GM18907 (cell line): Measurements from ENCODE around the gene MAJIN.
"Not testable (repeated sequence)": the region's sequence is repeated elsewhere in the genome, so short reads cannot be mapped to it uniquely, and the experiment has no call there.

Experiments used
- ATAC-seq: cut with Tn5 transposase; IDR thresholded peaks from one replicate; pipeline ENCODE4 v1.9.1; 2021; ENCODE audit warnings: mild to moderate bottlenecking, moderate library complexity; ENCODE audit not compliant: unreplicated experiment

MAJIN gene

DNA sequence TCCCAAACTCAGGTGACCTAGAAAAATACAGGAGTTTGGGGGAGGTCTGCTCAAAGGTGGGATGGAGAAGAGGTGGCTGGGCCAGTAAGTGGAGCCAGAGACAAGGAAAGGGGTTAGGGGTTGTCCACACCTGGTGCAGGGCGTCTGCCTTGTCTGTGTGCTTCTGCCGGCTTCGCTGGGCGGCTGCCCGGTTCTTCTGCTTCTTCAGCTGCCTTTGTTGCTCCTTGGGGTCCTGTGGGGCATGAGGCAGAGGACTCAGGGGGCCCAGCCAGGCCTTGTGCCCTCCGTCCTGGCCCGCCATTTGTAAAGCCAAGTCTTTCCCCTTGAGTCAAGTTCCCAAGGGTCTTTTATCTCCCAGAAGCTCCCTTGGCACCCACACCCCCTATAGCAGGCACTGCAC, 22.4 kb upstream of the MAJIN start:
- no peak for ATAC-seq

DNA sequence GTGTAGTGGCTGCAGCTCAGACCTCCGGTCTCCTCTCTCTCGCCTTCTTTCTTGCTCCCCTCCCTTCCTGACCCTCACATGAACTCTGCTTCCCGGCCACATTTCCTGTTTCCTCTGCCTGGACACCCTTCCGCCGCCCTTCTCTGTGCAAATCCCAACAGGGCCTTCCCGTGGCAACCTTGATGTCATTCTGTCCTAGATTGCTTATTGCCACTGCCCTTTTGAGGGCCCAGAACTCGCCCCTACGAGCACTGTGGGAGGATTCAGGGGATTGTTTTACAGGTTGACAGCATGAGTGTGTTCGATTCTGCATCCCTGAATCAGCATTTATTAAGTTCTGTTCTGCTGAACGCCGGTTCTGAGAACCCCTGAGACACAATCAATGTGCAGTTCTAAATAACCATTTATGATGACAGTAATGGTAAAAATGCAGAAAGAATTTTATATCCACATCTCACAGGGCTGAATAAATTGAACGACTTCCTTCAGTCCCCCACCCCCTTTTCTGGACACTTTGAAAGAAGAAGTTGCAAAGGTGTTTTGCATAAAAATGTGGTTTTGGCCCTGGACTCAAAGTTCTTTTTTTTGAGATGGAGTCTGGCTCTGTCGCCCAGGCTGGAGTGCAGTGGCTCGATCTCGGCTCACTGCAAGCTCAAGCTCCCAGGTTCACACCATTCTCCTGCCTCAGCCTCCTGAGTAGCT, 18.5 kb upstream of the MAJIN start:
- no peak for ATAC-seq

DNA sequence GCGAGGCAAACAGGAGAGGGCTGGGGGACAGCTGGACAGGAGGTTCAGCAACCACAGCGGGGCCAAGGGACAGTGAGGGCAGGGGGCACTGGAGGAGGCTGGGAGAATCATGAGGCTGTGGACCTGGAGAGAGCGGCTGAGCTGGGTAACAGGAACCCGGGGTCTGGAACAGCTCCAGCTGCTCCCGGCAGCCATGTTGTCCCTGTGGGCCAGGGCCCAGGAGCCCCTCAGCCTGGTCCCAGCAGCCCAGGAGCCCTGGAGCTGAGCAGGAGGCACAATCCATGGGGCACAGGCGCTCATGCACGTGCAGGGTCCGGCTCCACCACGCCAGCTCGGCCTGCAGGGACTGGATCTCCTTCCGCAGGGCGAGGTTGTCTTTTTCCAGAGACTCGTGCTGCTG, 17.5 kb upstream of the MAJIN start:
- no peak for ATAC-seq

DNA sequence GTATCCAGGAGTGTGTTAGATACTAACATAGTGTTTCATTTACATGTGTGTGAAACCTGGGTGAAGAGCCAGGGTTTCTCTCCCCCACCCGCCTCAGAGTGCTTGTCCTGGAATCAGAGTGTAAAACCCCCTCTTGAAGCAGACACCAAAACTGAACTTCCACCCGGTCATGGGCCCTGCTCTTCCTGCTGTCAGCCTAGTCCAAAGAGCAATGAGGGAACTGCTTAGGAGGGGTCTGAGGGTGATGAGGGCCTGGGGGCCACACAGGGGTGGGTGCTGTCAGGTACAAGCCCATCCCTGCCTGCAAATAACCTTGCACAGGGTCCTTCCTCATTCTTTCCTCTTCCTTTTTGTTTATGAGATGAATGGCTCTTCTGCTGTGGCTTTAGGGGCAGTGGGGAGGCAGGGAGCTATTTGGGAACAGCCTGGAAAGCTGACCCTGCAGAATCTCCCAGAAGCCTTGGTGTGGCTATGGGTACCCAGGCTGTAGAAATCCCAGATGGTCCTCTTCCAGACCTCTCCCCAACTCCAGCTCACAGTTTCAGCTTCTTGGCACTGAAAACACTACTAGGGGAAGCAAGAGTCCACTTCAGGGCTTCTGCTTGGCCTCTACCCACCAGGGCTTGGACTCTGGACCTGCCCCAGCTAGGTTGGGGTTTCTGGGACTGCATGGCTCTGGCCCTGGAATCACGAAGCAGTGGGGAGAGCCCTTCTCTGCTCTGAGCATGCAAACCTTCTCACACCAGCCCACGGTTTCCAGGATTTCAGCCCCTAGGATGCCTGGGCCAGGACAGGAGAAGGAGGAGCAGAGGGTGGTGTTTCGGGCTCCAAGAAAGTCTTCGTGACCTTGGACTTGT, 16.3 kb upstream of the MAJIN start:
- no peak for ATAC-seq

DNA sequence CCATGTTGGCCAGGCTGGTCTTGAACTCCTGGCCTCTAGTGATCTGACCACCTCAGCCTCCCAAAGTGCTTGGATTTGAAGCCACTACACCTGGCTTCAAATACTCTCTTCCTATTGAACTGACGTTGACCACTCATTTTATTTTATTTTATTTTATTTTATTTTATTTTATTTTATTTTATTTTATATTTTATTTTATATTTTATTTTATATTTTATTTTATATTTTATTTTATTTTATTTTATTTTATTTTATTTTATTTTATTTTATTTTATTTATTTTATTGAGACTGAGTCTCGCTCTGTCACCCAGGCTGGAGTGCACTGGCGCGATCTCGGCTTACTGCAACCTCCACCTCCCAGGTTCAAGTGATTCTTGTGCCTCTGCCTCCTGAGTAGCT, 11.4 kb upstream of the MAJIN start:
- ATAC-seq = not testable (repeated sequence)

DNA sequence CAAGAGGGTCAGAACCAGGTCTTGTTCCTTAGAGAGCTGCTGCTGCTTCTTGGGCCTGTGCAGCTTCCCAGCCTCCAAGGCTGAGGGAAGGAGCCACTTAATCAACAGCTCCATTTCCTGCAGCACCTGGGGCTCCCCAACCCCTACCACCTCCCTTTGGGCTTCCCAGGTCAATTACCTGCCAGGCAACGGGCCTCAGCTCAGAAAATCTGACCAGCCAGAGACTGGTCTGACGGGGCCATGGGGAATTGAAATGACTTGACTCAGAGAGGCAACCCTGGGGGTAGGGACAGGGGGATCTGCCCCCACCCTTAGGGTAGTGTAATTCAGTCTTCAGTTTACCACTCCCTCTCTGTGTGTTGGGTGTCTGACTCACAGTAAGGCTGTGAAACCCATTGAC, 4.7 kb upstream of the MAJIN start:
- no peak for ATAC-seq

DNA sequence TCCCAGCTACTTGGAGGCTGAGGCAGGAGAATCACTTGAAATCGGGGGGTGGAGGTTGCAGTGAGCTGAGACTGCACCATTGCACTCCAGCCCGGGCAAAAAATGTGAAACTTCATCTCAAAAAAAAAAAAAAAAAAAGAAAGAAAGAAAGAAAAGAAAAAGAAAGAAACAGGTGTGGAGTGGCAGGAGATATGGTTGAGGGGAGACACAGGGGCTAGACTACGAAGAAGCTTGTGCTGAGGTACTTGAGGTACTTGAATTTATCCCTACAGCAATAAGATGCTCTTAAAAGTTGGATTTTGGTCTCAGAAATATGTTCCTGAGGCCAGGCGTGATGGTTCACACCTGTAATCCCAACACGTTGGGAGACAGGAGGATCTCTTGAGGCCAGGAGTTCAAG, 2.2 kb upstream of the MAJIN start:
- ATAC-seq = no peak

DNA sequence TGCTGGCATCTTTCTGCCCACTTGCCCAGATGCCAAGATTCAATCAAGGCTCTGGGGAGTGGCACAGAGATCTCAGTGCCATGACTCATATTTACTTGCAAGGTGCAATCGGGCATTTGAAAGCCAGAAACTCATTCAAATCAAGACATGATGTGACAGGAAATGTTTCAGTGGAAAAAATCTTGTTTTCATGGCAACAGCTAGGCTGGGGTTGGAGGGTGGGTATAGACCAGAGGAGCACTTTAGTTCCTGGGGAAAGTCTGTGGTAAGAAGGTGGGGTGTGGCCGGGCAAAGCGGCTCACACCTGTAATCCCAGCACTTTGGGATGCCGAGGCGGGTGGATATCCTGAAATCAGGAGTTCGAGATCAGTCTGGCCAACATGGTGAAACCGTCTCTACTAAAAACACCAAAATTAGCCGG, 1.2 kb downstream of the MAJIN start:
- ATAC-seq = no peak

DNA sequence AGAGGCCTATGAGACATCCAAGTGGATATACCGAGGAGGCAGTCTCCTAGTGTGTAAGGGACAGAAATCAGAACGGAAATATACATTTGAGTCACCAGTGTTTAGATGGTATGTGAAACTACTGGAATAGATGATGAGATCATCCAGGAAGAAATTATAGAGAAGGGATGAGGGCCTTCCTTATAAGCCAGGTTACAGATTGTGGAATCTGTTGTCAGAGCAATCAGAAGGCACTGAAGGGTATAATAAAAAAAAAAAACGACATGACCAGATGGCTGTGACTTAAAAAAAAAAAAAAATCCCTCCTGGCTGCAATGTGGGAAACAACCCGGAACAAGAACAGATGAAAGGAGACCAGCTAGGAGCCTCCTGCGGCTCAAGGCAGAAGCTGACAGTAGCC, 2.7 kb downstream of the MAJIN start:
- no peak for ATAC-seq

DNA sequence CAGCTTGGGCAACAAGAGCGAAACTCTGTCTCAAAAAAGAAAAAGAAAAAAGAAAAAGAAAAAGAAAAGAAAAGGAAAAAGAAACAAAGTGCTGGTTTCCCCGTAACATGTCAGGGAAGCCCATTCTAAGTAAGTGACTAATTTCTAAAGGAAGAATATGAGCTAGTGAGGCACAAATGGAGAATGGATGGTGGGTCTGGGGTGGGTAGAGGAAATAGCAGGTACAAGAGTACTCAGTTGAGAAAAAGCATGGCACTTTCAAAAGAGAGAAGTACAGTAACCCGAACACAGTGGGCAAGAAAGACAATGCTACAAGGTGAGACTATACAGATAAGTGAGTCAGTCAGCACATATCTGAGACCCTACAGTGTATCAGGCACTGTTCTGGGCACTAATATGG, 4.5 kb downstream of the MAJIN start:
- ATAC-seq = no peak

DNA sequence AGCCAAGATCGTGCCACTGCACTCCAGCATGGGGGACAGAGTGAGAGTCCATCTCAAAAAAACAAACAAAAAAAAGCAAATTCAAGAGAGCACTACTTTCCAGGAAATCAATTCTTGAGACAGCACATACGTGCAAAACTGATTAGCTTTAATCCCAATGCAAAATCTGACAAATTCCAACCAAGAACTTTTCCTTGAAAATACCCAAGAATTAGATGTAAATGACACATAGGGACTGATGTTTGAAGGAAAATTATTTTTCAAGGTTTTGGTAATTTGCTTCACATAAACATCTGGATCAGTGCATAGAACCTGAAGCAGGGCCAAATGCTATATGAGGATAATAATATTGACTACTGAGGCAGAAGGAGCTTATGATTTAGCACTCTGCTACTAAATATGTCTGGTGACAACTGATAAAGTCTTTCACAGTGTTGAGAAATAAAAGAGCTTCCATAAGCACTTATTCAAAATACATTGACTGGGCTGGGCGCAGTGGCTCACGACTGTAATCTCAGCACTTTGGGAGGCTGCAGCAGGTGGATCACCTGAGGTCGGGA, 8.8 kb downstream of the MAJIN start:
- ATAC-seq = no peak

DNA sequence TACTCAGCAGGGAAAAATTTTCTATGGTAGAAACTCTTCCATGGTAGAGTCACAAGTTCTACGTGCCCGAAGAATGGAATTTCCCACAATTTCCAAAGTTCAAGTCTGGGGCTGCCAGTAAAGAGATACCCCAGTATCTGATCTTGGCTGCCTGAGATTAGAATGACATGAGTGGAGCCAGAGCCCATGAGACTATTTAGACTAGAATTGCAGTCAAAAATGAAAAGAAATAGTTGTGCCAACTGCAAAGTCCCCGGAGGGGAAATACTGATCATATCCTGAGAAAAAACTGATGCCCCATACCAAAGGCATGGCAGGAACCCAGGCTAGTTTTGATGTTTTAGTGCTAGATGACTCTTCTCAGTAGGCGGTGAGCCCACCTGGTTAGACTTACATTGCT, 11.2 kb downstream of the MAJIN start:
- ATAC-seq = no peak

DNA sequence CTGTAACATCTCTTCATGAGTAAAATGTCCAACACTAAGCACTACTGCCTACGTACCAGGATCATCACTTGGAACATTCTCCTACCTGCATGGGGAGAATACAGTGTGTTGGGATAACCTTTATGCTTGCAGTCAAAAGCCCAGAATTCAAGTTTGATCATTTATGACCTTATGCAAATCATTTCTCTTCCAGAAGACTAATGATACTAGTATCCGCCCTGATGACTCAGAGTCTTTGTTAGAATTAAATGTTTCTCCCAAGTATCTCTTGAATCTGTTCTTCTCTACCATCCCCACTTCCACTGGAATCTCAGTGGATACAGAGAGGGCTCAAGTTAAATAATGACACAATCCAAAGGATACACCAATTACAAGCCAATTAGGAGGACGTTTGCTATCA, 12.4 kb downstream of the MAJIN start:
- ATAC-seq = no peak

DNA sequence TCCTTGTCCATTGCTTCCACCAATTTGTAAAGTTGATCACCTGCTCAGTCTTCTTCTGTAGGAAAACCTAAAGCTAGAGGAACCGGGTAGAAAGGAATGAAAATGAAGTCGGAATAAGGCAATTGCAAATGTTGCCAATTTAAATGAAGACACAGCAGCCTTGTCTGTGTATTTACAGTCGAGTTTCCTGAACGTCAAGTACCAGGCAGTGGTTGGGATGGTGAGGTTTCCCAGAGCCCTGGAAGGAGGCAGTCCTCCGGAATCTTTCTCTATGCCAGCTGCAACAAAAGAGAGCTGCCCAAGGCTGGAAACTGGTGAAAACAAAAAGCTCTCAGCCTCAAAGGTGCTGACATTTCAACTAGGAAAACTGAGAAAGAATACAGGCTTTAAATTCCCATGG, 17.7 kb downstream of the MAJIN start:
- no peak for ATAC-seq

DNA sequence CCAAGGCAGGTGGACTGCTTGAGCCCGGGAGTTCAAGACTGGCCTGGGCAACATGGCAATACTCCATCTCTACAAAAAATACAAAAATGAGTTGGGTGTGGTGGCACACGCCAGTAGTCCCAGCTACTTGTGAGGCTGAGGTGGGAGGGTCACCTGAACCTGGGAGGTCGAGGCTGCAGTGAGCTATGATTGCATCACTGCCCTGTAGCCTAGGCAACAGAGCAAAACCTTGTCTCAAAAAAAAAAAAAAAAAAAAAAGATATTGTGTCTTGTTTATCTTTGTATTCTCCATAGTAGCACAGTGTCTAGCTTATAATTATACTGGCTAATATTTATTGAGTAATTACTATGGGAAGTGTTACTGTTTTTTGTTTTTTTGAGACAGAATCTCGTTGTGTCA, 20.4 kb downstream of the MAJIN start:
- ATAC-seq = no peak

DNA sequence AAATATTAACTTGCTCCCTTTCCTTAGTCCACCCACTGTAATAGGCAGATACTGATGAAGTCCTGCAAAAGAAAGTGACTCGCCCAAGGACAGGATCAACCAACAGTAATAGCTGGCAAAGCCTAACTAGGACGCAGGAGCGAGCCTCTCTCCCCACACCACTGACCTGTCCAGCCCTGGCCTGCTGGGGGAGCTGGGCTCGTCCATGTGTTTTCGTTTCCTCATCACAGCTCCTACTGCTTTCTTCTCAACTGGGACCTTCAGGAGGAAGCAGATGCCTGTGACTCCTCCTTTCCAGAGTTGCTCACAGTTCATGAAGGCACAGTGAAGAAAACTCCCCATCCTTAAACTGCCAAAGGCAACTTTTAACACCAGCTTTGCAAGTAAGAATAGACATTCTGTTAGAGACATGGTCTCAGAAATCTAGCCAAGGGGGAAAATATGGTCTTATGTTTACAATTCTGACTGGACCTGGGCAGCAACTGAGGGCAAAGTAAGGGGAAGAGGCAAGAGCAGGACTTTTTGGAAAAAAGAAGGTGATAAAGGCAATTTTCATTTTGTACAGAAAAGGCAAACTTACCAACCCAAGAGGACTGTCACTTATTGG, 24.6 kb downstream of the MAJIN start:
- ATAC-seq = no peak

DNA sequence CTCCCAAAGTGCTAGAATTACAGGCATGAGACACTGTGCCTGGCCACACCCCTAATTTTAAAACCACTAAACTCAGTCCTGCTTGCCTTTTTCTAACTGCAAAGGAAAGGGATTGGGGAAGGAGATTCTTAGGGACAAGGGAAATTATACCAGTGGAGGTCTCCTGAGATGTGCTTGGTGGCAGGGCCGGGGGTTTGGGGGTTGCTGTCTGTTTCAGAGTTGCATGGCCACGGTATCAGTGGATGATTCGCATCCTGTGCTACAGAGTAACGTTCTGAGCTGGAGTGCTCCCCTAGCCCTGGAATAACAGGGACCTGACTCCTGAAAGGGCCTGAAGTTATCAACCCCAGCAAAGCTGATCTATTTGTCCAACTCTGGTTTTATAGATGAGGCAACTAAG, 35.4 kb downstream of the MAJIN start:
- ATAC-seq = no peak

DNA sequence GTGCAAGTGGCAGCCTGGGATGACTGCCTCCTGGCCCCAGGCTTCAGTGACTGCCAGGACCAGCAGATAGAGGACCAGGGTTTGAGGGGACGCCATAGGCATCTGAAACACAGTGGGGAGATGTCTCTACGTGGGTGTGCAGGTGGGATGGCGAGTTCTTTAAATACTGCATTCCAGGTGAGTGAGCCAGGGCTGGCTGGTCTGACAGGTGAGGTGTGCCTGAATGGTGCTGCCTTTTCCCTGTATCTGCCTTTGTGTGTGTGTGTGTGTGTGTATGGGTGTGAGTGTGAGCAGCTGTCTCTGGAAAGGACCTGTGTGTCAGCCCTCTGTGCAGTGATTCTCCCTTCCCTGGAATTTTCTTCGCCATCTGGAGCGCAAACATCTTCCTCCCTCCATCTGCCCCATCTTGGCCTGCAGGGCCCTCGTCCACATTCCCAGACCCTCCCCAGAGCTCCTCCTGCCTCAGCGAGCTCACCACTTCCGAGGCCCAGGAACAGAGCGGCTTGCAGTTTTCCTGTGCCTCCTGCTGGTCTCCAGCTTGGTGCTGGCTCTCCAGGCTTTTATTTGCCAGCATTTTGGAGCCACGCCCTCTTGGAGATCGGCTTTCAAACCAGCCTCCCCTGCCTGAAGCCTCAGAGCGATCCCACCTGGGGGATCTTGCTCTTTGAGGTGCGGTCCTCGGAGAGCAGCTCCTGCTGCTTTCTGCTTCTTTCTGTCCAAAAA, 36.4 kb downstream of the MAJIN start, which contains the start of gene GPHA2:
Gene GPHA2 (minus strand): TSS at position 535 of the 723 bp plus-strand sequence. CDS start 433 bp downstream, at position 102.
- no peak for ATAC-seq

DNA sequence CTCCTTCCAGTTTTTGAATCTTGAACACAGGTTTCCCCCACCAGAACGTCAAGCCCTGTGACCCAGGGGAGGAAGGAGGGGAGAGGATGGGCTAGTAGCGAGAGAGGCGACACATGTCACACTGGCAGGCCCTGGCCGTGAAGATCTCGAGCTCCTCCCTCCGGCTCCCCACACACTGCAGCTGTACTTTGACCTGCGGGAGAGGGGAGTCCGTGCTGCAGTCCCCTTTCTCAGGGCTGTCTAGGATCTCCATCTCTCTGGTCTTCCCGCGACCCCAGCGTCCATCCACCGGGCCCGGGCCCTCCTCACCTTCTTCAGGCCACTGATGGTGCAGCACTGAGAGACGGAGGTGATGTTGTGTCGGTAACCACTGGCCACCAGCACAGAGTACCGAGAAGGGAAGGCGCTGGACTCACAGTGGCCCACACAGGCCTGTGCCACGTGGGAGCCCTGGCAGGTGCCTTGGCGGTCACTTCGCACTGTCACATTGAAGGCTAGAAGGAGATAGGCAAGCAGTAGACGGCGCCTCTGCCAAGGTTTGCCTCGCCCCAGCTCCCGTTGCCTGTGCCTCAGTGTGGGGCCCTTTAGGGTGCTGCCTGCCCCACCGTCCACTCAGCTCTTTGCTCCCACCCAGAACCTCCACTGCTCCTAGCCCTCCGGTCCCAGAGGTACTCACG, 37.1 kb downstream of the MAJIN start:
- ATAC-seq = no peak

DNA sequence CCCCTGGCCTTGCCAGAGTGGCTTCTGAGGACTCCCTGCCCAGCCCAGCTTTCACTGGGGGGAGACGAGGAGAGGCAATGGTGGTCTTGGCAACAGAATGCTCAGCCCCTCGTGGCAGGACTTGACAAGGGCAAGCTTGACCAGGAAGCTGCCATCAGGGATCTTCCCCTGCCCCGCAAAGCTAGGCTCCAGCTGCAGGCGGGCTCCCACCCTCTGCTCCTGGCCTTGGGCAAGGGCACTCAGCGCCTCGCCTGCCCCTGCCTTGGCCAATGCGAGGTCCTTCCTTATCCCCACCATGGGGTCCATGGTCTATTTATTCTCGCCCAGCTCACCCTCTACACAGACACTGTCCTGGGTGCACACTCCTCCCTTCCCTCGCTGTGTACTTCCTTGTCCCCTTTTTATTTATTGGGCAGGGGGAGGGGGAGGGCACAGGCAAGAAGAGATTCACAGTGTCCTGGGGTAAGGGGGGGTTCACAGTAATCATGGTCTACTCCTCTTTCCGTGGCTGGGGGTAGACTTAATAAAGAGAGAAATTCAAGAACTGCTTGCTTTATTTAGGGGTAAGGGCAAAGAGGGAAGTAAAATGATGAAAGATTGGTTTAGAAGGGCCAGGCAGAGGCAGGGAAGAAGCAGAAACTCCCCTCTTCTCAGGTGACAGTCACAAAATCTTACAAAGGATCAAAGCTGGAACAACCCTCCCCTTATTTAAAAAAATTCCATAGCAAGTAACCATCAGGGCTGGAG, 37.8 kb downstream of the MAJIN start:
- ATAC-seq = no peak
